GM12878 (cell line): Measurements from ENCODE around the gene ORM2. TPM values are rescaled to one million over a fixed set of nuclear protein-coding genes. Genes with fewer than 3 reads are reported as not detected.
A peak's percentile ranks its signal among the peaks of the same experiment; 100 is the strongest.

Experiments used
- ASH2L ChIP-seq: fragments of 300-600, 200-600 bp; sonication (generic); IDR thresholded peaks from 2 replicates; pipeline ENCODE4 v1.6.1; 2017; ENCODE audit warnings: low read depth, mild to moderate bottlenecking, borderline replicate concordance
- CBX3 ChIP-seq: fragments of 200-600 bp; sonication (generic); IDR thresholded peaks from 2 replicates; pipeline ENCODE4 v1.6.1; 2016; ENCODE audit warnings: low read depth, borderline replicate concordance
- CREB1 ChIP-seq: IDR thresholded peaks from 2 replicates; pipeline ENCODE4 v1.6.1; 2012; ENCODE audit warnings: low read depth, mild to moderate bottlenecking, inconsistent platforms
- EED ChIP-seq: sonication (generic); IDR thresholded peaks from 2 replicates; pipeline ENCODE4 v1.6.1; 2016; ENCODE audit warnings: antibody characterized with exemption, low read depth
- GABPA ChIP-seq: IDR thresholded peaks from 2 replicates; pipeline ENCODE4 v1.6.1; 2014; ENCODE audit warnings: antibody characterized with exemption, low read depth, mild to moderate bottlenecking, inconsistent platforms
- HDAC2 ChIP-seq: fragments of 200-600 bp; sonication (generic); IDR thresholded peaks from 2 replicates; pipeline ENCODE4 v1.6.1; 2017
- HDAC6 ChIP-seq: fragments of 200-600 bp; sonication (generic); IDR thresholded peaks from one replicate; pipeline ENCODE4 v1.8.0; 2017; ENCODE audit warnings: antibody characterized with exemption; ENCODE audit not compliant: unreplicated experiment
- IRF3 ChIP-seq: fragments of 450-650 bp; IDR thresholded peaks from 2 replicates; pipeline ENCODE4 v1.6.1; 2014; ENCODE audit warnings: mild to moderate bottlenecking
- MAX ChIP-seq: IDR thresholded peaks from 2 replicates; pipeline ENCODE4 v1.6.1; 2012; ENCODE audit warnings: low read depth, low read length, improper control_type of control experiment
- NR2C2 ChIP-seq: IDR thresholded peaks from 2 replicates; pipeline ENCODE4 v1.6.1; 2011; ENCODE audit warnings: borderline replicate concordance, low read depth; ENCODE audit not compliant: control insufficient read depth, insufficient read length
- RAD21 ChIP-seq: IDR thresholded peaks from 2 replicates; pipeline ENCODE4 v1.6.1; 2011; ENCODE audit warnings: mild to moderate bottlenecking, low read depth, low read length, moderate library complexity; ENCODE audit not compliant: insufficient read depth
- SIN3A ChIP-seq: IDR thresholded peaks from 2 replicates; pipeline ENCODE4 v1.6.1; 2012; ENCODE audit warnings: low read depth, low read length, improper control_type of control experiment
- SMC3 ChIP-seq: IDR thresholded peaks from 2 replicates; pipeline ENCODE4 v1.6.1; 2011; ENCODE audit warnings: low read length, improper control_type of control experiment, borderline replicate concordance
- SP1 ChIP-seq: IDR thresholded peaks from one replicate; pipeline ENCODE4 v1.6.1; 2011; ENCODE audit warnings: low read depth, low read length
- SREBF2 ChIP-seq: IDR thresholded peaks from 2 replicates; pipeline ENCODE4 v1.6.1; 2012; ENCODE audit warnings: mild to moderate bottlenecking, low read length
- STAT1 ChIP-seq: fragments of 450-650 bp; conservative IDR thresholded peaks from 2 replicates; pipeline ENCODE4 v1.6.1; 2014; ENCODE audit warnings: antibody characterized with exemption, mild to moderate bottlenecking
- TCF12 ChIP-seq: IDR thresholded peaks from 2 replicates; pipeline ENCODE4 v1.6.1; 2011; ENCODE audit warnings: low read depth, mild to moderate bottlenecking, low read length
- YBX1 ChIP-seq: fragments of 450-650 bp; IDR thresholded peaks from 2 replicates; pipeline ENCODE4 v1.6.1; 2016; ENCODE audit warnings: antibody characterized with exemption
- YY1 ChIP-seq: IDR thresholded peaks from 2 replicates; pipeline ENCODE4 v1.6.1; 2011; ENCODE audit warnings: low read depth, mild to moderate bottlenecking, low read length
- ZSCAN29 ChIP-seq: fragments of 450-650 bp; IDR thresholded peaks from 2 replicates; pipeline ENCODE4 v1.6.1; 2017; ENCODE audit warnings: mild to moderate bottlenecking, moderate library complexity
- polyA plus RNA-seq, 11 experiments: library from polyadenylated mRNA; depleted of rRNA in 4 of 11; unstranded in 6 of 11; stranded (reverse) in 5 of 11; fragments of >200 nt; fragmentation: Nextera tagmentation in 4 of 11; fragmentation: Illumina TruSeq in 1 of 11; extraction: Ambion mirVana in 4 of 11; extraction: Trizol in 1 of 11; gene quantifications; 1 replicate in 1 of 11; 2 replicates in 10 of 11; pipeline versions ENCODE4 v1.2.1 to v1.2.3, GENCODE V29; 2011 to 2016; ENCODE audit warnings: inconsistent platforms in 2 of 11, missing spikeins in 2 of 11, low read depth in 1 of 11
- total RNA-seq, 4 experiments: library from RNA; depleted of rRNA in 3 of 4; stranded (reverse); fragments of >200 nt in 3 of 4; fragmentation: Illumina TruSeq in 1 of 4; extraction: Trizol in 1 of 4; gene quantifications; 2 replicates each; pipeline versions ENCODE4 v1.2.1 to v1.2.3, GENCODE V29; 2013 to 2021
- TF ChIP-seq, protein P1 (sequence below): fragments of 450-650 bp; IDR thresholded peaks from 2 replicates; pipeline ENCODE4 v1.6.1; 2016; ENCODE audit warnings: mild to moderate bottlenecking
- TF ChIP-seq, protein P2 (sequence below): fragments of 450-650 bp; IDR thresholded peaks from 2 replicates; pipeline ENCODE4 v1.6.1; 2017; ENCODE audit warnings: mild to moderate bottlenecking, moderate library complexity
- TF ChIP-seq, protein P3 (sequence below): fragments of 450-650 bp; IDR thresholded peaks from 2 replicates; pipeline ENCODE4 v1.6.1; 2017; ENCODE audit warnings: low read depth, mild to moderate bottlenecking, moderate library complexity

ORM2 gene
- total and polyA plus RNA-seq, 10 of the 15 experiments (the other 5 are each of a cell fraction or from before 2014, with no cell fraction given): 0.64 TPM; not detected in 9

DNA sequence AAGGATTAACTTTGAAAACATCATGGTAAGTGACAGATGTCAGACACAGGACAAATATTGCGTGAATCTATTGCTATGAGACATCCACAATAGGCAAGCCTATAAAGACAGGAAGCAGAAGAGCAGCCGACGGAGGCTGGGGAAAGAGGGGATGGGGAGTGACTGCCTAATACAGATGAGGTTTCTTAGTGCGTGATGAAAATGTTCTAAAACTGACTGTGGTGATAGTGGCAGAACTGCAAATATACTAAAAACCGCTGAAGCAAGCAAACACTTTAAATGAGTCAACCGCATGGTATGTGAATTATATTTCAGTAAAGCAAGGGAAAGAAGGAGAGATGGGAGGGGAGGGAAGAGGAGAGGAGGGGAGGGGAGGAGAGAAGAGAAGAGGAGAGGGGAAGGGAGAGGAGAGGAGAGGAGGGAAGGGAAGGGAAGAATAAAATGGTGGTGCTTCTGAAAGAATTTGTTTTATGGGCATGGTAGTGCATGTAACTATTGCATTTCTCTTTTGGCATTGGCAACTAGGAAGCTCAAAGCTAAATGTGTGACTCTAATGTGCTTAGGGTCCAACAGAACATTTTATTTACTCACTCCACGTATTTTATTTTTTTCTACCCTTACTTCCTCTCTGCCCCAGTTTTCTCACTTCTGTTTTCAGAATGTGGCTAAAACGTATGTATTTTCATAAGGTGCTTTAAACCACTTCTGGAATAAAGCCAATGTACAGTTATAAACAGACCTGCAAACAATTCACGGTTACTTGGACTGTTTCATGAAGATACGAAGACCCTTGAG lies 36.9 kb downstream of the ORM2 start (continued):
- TF ChIP-seq YY1 (no peak), RAD21 (no peak), CBX3 (no peak), SMC3 (no peak), EED (no peak), TCF12 (no peak), SREBF2 (no peak), HDAC2 (no peak), CREB1 (no peak), SP1 (no peak), NR2C2 (no peak), YBX1 (no peak), STAT1 (no peak), ZSCAN29 (no peak), HDAC6 (no peak), IRF3 (no peak), GABPA (no peak), SIN3A (no peak), MAX (no peak), ASH2L (no peak)
- TF ChIP-seq, protein P1, sequence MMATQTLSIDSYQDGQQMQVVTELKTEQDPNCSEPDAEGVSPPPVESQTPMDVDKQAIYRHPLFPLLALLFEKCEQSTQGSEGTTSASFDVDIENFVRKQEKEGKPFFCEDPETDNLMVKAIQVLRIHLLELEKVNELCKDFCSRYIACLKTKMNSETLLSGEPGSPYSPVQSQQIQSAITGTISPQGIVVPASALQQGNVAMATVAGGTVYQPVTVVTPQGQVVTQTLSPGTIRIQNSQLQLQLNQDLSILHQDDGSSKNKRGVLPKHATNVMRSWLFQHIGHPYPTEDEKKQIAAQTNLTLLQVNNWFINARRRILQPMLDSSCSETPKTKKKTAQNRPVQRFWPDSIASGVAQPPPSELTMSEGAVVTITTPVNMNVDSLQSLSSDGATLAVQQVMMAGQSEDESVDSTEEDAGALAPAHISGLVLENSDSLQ: peak; percentile 73
- TF ChIP-seq, protein P2, sequence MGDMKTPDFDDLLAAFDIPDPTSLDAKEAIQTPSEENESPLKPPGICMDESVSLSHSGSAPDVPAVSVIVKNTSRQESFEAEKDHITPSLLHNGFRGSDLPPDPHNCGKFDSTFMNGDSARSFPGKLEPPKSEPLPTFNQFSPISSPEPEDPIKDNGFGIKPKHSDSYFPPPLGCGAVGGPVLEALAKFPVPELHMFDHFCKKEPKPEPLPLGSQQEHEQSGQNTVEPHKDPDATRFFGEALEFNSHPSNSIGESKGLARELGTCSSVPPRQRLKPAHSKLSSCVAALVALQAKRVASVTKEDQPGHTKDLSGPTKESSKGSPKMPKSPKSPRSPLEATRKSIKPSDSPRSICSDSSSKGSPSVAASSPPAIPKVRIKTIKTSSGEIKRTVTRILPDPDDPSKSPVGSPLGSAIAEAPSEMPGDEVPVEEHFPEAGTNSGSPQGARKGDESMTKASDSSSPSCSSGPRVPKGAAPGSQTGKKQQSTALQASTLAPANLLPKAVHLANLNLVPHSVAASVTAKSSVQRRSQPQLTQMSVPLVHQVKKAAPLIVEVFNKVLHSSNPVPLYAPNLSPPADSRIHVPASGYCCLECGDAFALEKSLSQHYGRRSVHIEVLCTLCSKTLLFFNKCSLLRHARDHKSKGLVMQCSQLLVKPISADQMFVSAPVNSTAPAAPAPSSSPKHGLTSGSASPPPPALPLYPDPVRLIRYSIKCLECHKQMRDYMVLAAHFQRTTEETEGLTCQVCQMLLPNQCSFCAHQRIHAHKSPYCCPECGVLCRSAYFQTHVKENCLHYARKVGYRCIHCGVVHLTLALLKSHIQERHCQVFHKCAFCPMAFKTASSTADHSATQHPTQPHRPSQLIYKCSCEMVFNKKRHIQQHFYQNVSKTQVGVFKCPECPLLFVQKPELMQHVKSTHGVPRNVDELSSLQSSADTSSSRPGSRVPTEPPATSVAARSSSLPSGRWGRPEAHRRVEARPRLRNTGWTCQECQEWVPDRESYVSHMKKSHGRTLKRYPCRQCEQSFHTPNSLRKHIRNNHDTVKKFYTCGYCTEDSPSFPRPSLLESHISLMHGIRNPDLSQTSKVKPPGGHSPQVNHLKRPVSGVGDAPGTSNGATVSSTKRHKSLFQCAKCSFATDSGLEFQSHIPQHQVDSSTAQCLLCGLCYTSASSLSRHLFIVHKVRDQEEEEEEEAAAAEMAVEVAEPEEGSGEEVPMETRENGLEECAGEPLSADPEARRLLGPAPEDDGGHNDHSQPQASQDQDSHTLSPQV: peak; percentile 74
- TF ChIP-seq, protein P3, sequence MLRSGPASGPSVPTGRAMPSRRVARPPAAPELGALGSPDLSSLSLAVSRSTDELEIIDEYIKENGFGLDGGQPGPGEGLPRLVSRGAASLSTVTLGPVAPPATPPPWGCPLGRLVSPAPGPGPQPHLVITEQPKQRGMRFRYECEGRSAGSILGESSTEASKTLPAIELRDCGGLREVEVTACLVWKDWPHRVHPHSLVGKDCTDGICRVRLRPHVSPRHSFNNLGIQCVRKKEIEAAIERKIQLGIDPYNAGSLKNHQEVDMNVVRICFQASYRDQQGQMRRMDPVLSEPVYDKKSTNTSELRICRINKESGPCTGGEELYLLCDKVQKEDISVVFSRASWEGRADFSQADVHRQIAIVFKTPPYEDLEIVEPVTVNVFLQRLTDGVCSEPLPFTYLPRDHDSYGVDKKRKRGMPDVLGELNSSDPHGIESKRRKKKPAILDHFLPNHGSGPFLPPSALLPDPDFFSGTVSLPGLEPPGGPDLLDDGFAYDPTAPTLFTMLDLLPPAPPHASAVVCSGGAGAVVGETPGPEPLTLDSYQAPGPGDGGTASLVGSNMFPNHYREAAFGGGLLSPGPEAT: peak; percentile 70
